ENCODE measurements around the gene AKT1. TPM values are rescaled to one million over a fixed set of nuclear protein-coding genes. Genes with fewer than 3 reads are reported as not detected.

AKT1 gene
- total and polyA plus RNA-seq, 2 of the 13 experiments (the other 11 are each of a cell fraction or from before 2014, with no cell fraction given): 96.2 to 116 TPM

DNA sequence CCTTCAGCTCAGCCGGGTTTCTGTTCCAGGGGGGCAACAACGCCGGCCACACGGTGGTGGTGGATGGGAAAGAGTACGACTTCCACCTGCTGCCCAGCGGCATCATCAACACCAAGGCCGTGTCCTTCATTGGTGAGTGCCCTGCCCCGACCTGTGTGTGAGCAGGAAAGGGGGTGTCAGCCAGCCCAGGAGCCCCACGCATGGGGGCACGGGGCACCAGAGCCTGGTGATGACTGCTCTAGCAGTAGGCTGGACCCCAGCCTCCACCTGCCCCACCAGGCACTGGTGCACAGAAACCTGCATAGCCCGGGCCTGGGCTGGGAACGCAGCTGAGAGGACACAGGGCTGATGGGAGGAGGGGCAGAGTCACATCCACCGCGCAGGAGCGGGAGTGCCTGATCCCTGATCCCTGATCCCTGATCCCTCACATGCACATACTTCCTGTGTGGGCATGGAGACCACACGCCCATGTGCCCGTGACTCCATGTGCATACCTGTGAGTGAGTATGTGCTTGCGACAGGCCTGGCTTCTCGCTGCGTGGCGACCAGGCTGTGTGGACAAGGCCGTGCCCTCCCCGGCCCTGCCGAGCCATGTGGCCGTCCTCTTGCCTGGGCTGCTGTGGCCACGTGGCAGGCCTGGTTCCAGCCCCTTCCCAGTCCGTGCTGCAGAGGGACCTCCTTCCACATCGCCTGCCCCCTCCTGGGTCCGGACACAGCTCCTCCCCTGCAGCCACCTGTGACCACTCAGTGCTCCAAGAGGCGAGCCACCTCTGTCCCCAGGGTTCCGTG, 60.4 kb downstream of the AKT1 start (continued):
- peak; percentile 64; the same call in 1 of the 2 replicates for TF ChIP-seq HMG20A (CRISPR knock-in tag; IDR thresholded peaks at IDR 0.05; ENCODE audit: borderline replicate concordance)
- no peak for TF ChIP-seq PHF5A (CRISPR knock-in tag; IDR thresholded peaks at IDR 0.05; ENCODE audit: low read depth, unreplicated experiment)
- peak; percentile 96 for TF ChIP-seq ZNF318 (CRISPR knock-in tag; IDR thresholded peaks at IDR 0.05)
- TF ChIP-seq DNMT3B (CRISPR knock-in tag; conservative IDR thresholded peaks at IDR 0.05): no peak
- TF ChIP-seq SATB2 (CRISPR knock-in tag; IDR thresholded peaks at IDR 0.05): no peak
- TF ChIP-seq, protein P1, sequence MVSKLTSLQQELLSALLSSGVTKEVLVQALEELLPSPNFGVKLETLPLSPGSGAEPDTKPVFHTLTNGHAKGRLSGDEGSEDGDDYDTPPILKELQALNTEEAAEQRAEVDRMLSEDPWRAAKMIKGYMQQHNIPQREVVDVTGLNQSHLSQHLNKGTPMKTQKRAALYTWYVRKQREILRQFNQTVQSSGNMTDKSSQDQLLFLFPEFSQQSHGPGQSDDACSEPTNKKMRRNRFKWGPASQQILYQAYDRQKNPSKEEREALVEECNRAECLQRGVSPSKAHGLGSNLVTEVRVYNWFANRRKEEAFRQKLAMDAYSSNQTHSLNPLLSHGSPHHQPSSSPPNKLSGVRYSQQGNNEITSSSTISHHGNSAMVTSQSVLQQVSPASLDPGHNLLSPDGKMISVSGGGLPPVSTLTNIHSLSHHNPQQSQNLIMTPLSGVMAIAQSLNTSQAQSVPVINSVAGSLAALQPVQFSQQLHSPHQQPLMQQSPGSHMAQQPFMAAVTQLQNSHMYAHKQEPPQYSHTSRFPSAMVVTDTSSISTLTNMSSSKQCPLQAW (CRISPR knock-in tag; IDR thresholded peaks at IDR 0.05): peak; percentile 90
- no peak for TF ChIP-seq HOXD1 (CRISPR knock-in tag; IDR thresholded peaks at IDR 0.05)
- TF ChIP-seq ZNF354B (CRISPR knock-in tag; IDR thresholded peaks at IDR 0.05): no peak
- TF ChIP-seq, protein P2, sequence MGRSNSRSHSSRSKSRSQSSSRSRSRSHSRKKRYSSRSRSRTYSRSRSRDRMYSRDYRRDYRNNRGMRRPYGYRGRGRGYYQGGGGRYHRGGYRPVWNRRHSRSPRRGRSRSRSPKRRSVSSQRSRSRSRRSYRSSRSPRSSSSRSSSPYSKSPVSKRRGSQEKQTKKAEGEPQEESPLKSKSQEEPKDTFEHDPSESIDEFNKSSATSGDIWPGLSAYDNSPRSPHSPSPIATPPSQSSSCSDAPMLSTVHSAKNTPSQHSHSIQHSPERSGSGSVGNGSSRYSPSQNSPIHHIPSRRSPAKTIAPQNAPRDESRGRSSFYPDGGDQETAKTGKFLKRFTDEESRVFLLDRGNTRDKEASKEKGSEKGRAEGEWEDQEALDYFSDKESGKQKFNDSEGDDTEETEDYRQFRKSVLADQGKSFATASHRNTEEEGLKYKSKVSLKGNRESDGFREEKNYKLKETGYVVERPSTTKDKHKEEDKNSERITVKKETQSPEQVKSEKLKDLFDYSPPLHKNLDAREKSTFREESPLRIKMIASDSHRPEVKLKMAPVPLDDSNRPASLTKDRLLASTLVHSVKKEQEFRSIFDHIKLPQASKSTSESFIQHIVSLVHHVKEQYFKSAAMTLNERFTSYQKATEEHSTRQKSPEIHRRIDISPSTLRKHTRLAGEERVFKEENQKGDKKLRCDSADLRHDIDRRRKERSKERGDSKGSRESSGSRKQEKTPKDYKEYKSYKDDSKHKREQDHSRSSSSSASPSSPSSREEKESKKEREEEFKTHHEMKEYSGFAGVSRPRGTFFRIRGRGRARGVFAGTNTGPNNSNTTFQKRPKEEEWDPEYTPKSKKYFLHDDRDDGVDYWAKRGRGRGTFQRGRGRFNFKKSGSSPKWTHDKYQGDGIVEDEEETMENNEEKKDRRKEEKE (IDR thresholded peaks at IDR 0.05): no peak
- TF ChIP-seq, protein P3, sequence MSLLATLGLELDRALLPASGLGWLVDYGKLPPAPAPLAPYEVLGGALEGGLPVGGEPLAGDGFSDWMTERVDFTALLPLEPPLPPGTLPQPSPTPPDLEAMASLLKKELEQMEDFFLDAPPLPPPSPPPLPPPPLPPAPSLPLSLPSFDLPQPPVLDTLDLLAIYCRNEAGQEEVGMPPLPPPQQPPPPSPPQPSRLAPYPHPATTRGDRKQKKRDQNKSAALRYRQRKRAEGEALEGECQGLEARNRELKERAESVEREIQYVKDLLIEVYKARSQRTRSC (CRISPR knock-in tag; IDR thresholded peaks at IDR 0.05; ENCODE audit: low read depth): 0 out of 2 replicates have a peak, but pooled peaks have one; percentile 37
- no peak for TF ChIP-seq ZNF432 (CRISPR knock-in tag; IDR thresholded peaks at IDR 0.05; ENCODE audit: borderline replicate concordance)
- TF ChIP-seq BCL6 (CRISPR knock-in tag; IDR thresholded peaks at IDR 0.05): peak; percentile 41; the same call in 1 of the 2 replicates
- 0 out of 2 replicates have a peak, but pooled peaks have one; percentile 90 for TF ChIP-seq ZFYVE20 (CRISPR knock-in tag; IDR thresholded peaks at IDR 0.05; ENCODE audit: borderline replicate concordance, low read depth)
- TF ChIP-seq SUZ12 (IDR thresholded peaks at IDR 0.05; ENCODE audit: low read depth, low read length): no peak
- TF ChIP-seq ZNF572 (CRISPR knock-in tag; IDR thresholded peaks at IDR 0.05): no peak
- peak; percentile 77 for TF ChIP-seq POLR2AphosphoS5 (IDR thresholded peaks at IDR 0.05; ENCODE audit: low read depth, low read length)
